ENCODE measurements around the gene MNS1. TPM values are rescaled to one million over a fixed set of nuclear protein-coding genes. Genes with fewer than 3 reads are reported as not detected.

Gene MNS1
- total and polyA plus RNA-seq, 9 of the 15 experiments (the other 6 are each of a cell fraction or from before 2014, with no cell fraction given), result 1.1 to 10.3 (median 2.5) TPM

- TF ChIP-seq ZNF407 (IDR thresholded peaks at IDR 0.05; ENCODE audit: low read depth), result no peak
- no peak for TF ChIP-seq HMBOX1 (IDR thresholded peaks at IDR 0.05)
- TF ChIP-seq HCFC1 (IDR thresholded peaks at IDR 0.05; ENCODE audit: low read depth, low read length), result no peak
- no peak for TF ChIP-seq IRF1 (CRISPR knock-in tag; IDR thresholded peaks at IDR 0.05; ENCODE audit: borderline replicate concordance)
- TF ChIP-seq HLTF (IDR thresholded peaks at IDR 0.05), result no peak
- no peak for TF ChIP-seq CEBPB (tag; IDR thresholded peaks at IDR 0.05)
- TF ChIP-seq HMGXB4 (CRISPR knock-in tag; IDR thresholded peaks at IDR 0.05), result no peak
- no peak for TF ChIP-seq ETS2 (tag; IDR thresholded peaks at IDR 0.05; ENCODE audit: borderline replicate concordance, poor library complexity, severe bottlenecking)
- TF ChIP-seq ZNF263 (CRISPR knock-in tag; IDR thresholded peaks at IDR 0.05; ENCODE audit: borderline replicate concordance), result no peak
- no peak for TF ChIP-seq ZKSCAN3 (CRISPR knock-in tag; IDR thresholded peaks at IDR 0.05)
- no peak for TF ChIP-seq ZNF583 (CRISPR knock-in tag; IDR thresholded peaks at IDR 0.05)
- TF ChIP-seq ZBTB8A (IDR thresholded peaks at IDR 0.05; ENCODE audit: partially characterized antibody), result no peak
- TF ChIP-seq TFAP4 (CRISPR knock-in tag; IDR thresholded peaks at IDR 0.05; ENCODE audit: borderline replicate concordance), result no peak
- no peak for TF ChIP-seq SRSF9 (IDR thresholded peaks at IDR 0.05; ENCODE audit: borderline replicate concordance, low read depth, low read length)
- no peak for TF ChIP-seq CHD2 (IDR thresholded peaks at IDR 0.05; ENCODE audit: low read depth, low read length)
- no peak for TF ChIP-seq RBM14 (IDR thresholded peaks at IDR 0.05; ENCODE audit: borderline replicate concordance, insufficient read depth, low read depth, low read length)
Measured at GRCh38 chr15:56411122-56411749, 53.7 kb downstream of the MNS1 start (continued).

Measured in K562 (cell line).